Endothelial cell of umbilical vein (primary cell): Measurements from ENCODE around the gene MLLT6. TPM values are rescaled to one million over a fixed set of nuclear protein-coding genes. Genes with fewer than 3 reads are reported as not detected.

Experiments used
- BruUV-seq: library from RNA; stranded (reverse); fragments of 400-500 nt; replicated peaks from 2 replicates; lab custom pipeline; 2021; lab: Mats Ljungman, UMichigan
- CTCF ChIA-PET: fragments of 300-600, 350-600 bp; sonication (Branson Sonifier 250); formaldehyde crosslinking; loops from one replicate; lab custom pipeline; 2021; ENCODE audit warnings: antibody characterized with exemption, inconsistent platforms; lab: Charles Lee
- POLR2A ChIA-PET: fragments of 300-600, 350-600 bp; sonication (Branson Sonifier 250); formaldehyde crosslinking; loops from one replicate; lab custom pipeline; 2021; ENCODE audit warnings: antibody characterized with exemption, inconsistent platforms; lab: Charles Lee
- DNase-seq: peaks from one replicate; pipeline ENCODE4 v3.0.0-alpha.2; 2011; ENCODE audit warnings: low read depth, low spot score
- FAIRE-seq: peaks from 2 replicates; lab custom pipeline; 2011; peaks lifted over from hg19 to GRCh38; lab: Jason Lieb, UNC
- H2AFZ ChIP-seq: 2 replicates; pipeline ENCODE4 v1.6.0; 2012; ENCODE audit warnings: low read depth, low read length, control low read depth, inconsistent platforms
- H3K27ac ChIP-seq: 2 replicates; pipeline ENCODE4 v1.5.1; 2011; ENCODE audit warnings: low read depth, mild to moderate bottlenecking, control low read depth, low read length, moderate library complexity; ENCODE audit not compliant: insufficient read depth
- H3K27me3 ChIP-seq, 2 experiments: 2 replicates each; pipeline versions ENCODE4 v1.6.0 to v1.6.1; 2011; ENCODE audit warnings: low read length in 2 of 2, mixed read lengths in 1 of 2; ENCODE audit not compliant: control insufficient read depth in 2 of 2, insufficient read depth in 2 of 2
- H3K36me3 ChIP-seq, 2 experiments: 2 replicates in 1 of 2; 3 replicates in 1 of 2; pipeline ENCODE4 v1.5.1; 2011; ENCODE audit warnings: low read length in 2 of 2, mild to moderate bottlenecking in 1 of 2, moderate library complexity in 1 of 2; ENCODE audit not compliant: control insufficient read depth in 2 of 2, insufficient read depth in 2 of 2; ENCODE audit errors: extremely low read depth in 1 of 2
- H3K4me1 ChIP-seq: 3 replicates; pipeline ENCODE4 v1.5.1; 2011; ENCODE audit warnings: mild to moderate bottlenecking, low read length; ENCODE audit not compliant: control insufficient read depth, insufficient read depth; ENCODE audit errors: extremely low read depth
- H3K4me2 ChIP-seq: 2 replicates; pipeline ENCODE4 v1.6.1; 2011; ENCODE audit warnings: low read length, control low read depth, mixed read lengths; ENCODE audit not compliant: insufficient read depth
- H3K4me3 ChIP-seq, 3 experiments: fragments of 200-600 bp in 1 of 3; sonication (generic), shearing (Covaris generic) in 1 of 3; replicated peaks in 1 of 3; 2 replicates each; pipeline ENCODE4 v1.5.1; 2011 to 2016; ENCODE audit warnings: control low read depth in 3 of 3, low read length in 3 of 3, mild to moderate bottlenecking in 2 of 3, inconsistent platforms in 1 of 3, low read depth in 1 of 3, moderate library complexity in 1 of 3; ENCODE audit not compliant: insufficient read depth in 1 of 3
- H3K79me2 ChIP-seq: 2 replicates; pipeline ENCODE4 v1.6.0; 2012; ENCODE audit warnings: low read length, inconsistent platforms; ENCODE audit not compliant: control insufficient read depth, insufficient read depth
- H3K9ac ChIP-seq: replicated peaks from 2 replicates; pipeline ENCODE3; 2011; ENCODE audit warnings: low read length, control low read depth; ENCODE audit not compliant: insufficient read depth; ENCODE audit errors: extremely low read depth
- H3K9me1 ChIP-seq: replicated peaks from 3 replicates; pipeline ENCODE4 v1.6.0; 2011; ENCODE audit warnings: mild to moderate bottlenecking, low read length; ENCODE audit not compliant: control insufficient read depth, insufficient read depth; ENCODE audit errors: extremely low read depth
- H3K9me3 ChIP-seq: replicated peaks from 2 replicates; pipeline ENCODE4 v1.5.1; 2012; ENCODE audit warnings: low read length, inconsistent platforms; ENCODE audit not compliant: control insufficient read depth, insufficient read depth
- H4K20me1 ChIP-seq: replicated peaks from 2 replicates; pipeline ENCODE3; 2011; ENCODE audit warnings: mild to moderate bottlenecking, low read length; ENCODE audit not compliant: control insufficient read depth, insufficient read depth; ENCODE audit errors: extremely low read depth
- CTCF ChIP-seq, 2 donors: IDR thresholded peaks; 1 replicate in 1 of 2; 2 replicates in 1 of 2; pipeline ENCODE4 v1.5.1; 2011; ENCODE audit warnings: low read length in 2 of 2, mild to moderate bottlenecking in 2 of 2, moderate library complexity in 2 of 2, control low read depth in 1 of 2, inconsistent platforms in 1 of 2, low read depth in 1 of 2; ENCODE audit not compliant: insufficient read depth in 1 of 2; ENCODE audit errors: extremely low read depth in 1 of 2
- EZH2 ChIP-seq: IDR thresholded peaks from 2 replicates; pipeline ENCODE4 v1.6.1; 2012; ENCODE audit warnings: borderline replicate concordance, low read depth, mild to moderate bottlenecking, moderate library complexity, low read length, inconsistent platforms; ENCODE audit not compliant: severe bottlenecking
- FOS ChIP-seq: IDR thresholded peaks from 2 replicates; pipeline ENCODE4 v1.6.1; 2011; ENCODE audit warnings: mild to moderate bottlenecking, low read length, moderate library complexity, borderline replicate concordance; ENCODE audit not compliant: insufficient read depth
- GATA2 ChIP-seq: IDR thresholded peaks from 2 replicates; pipeline ENCODE4 v1.7.0; 2011; ENCODE audit warnings: low read depth, mild to moderate bottlenecking, moderate library complexity, mixed read lengths, low read length; ENCODE audit not compliant: insufficient read length, insufficient read depth
- JUN ChIP-seq: IDR thresholded peaks from 2 replicates; pipeline ENCODE4 v1.6.1; 2011; ENCODE audit warnings: borderline replicate concordance, low read depth; ENCODE audit not compliant: insufficient read length, insufficient read depth
- MAX ChIP-seq: IDR thresholded peaks from 2 replicates; pipeline ENCODE4 v1.6.1; 2011; ENCODE audit not compliant: insufficient read depth, insufficient read length
- MYC ChIP-seq: IDR thresholded peaks from one replicate; pipeline ENCODE4 v1.6.1; 2011; ENCODE audit warnings: mild to moderate bottlenecking, low read depth, low read length
- POLR2A ChIP-seq: IDR thresholded peaks from 2 replicates; pipeline ENCODE4 v1.6.1; 2012; ENCODE audit warnings: low read depth, mild to moderate bottlenecking, control low read depth, low read length
- POLR2AphosphoS5 ChIP-seq: IDR thresholded peaks from 2 replicates; pipeline ENCODE4 v1.6.1; 2012; ENCODE audit warnings: low read depth, mild to moderate bottlenecking, control low read depth, low read length, moderate library complexity; ENCODE audit not compliant: insufficient read depth
- dilution Hi-C: fragments of 300-500 bp; cut with MboI; formaldehyde crosslinking; loops from one replicate; pipeline ENCODE4 v1.15.0; 2019; ENCODE audit warnings: low sequenced_read_pairs; ENCODE audit not compliant: extremely low pct_ligation_motif_present
- intact Hi-C: fragments of 100-400 bp; cut with micrococcal nuclease; formaldehyde crosslinking; loops from one replicate; pipeline ENCODE4 v1.10.0; 2022
- polyA plus RNA-seq, 4 experiments: library from polyadenylated mRNA; depleted of rRNA in 3 of 4; stranded (reverse) in 3 of 4; unstranded in 1 of 4; fragments of >200 nt; gene quantifications; 2 replicates each; pipeline versions ENCODE4 v1.2.1 to v1.2.3, GENCODE V29; 2011 to 2012; ENCODE audit warnings: missing spikeins in 1 of 4
- total RNA-seq: library from RNA; stranded (reverse); gene quantifications from 2 replicates; pipeline ENCODE4 v1.2.3, GENCODE V29; 2021

Gene MLLT6
- total and polyA plus RNA-seq, 2 donors (not counting 3 experiments of a cell fraction or from before 2014, with no cell fraction given) = 32.1 to 85.4 TPM

GRCh38 chr17:38753071-38753506 lies 48.0 kb downstream of the MLLT6 start:
- Histone ChIP-seq H3K4me1 (peaks cover 34% of the 10 kb centered on the region), H3K4me3 (peak overlapping the region; percentile 59 to 82 (median 73)), H3K27me3 (no peaks in the 10 kb centered on the region), H3K27ac (peak overlapping the region; percentile 40), H3K9me3 (no peaks in the 10 kb centered on the region), H2AFZ (peak overlapping the region; percentile 50), H3K79me2 (peaks cover 25% of the 10 kb centered on the region), H3K4me2 (peak overlapping the region; percentile 65), H4K20me1 (no peaks in the 10 kb centered on the region), H3K9ac (peak overlapping the region; percentile 88), H3K36me3 (peaks cover 11 to 12% of the 10 kb centered on the region in 2 experiments), H3K9me1 (no peaks in the 10 kb centered on the region)
- TF ChIP-seq MAX (no peak), MYC (no peak), CTCF (IDR thresholded peaks at IDR 0.05; ENCODE audit: extremely low read depth in 1 of 2, insufficient read depth in 1 of 2, low read depth in 1 of 2, low read length in 2 of 2) (no peak), FOS (no peak), EZH2 (no peak), POLR2A (no peak), GATA2 (no peak), POLR2AphosphoS5 (no peak), JUN (no peak)
- ChIA-PET POLR2A (interaction anchor here (1.2 kb wide), 1 partner anchor 12 kb away, joined by 3 read pairs; no protein-coding TSS in a partner anchor), CTCF (interaction anchor here (1.8 kb wide), 1 partner anchor 9 kb away, joined by 8 read pairs; no protein-coding TSS in a partner anchor)
- dilution Hi-C loops (no loop called here), intact Hi-C loops (loop anchor here (2.0 to 5.0 kb wide), 4 partner anchors 38 to 399 kb away; partner anchors contain the start of genes CWC25, FBXO47 and PLXDC1)
- FAIRE-seq = no peak
- no peak for DNase-seq
- TSS peak; percentile 61 for BruUV-seq
